A549 (cell line): ENCODE measurements around the gene UBQLN4.

Experiments used
- CTCF ChIP-seq: fragments of >200 bp; sonication (Bioruptor Twin); formaldehyde crosslinking; IDR thresholded peaks from 3 replicates; pipeline ENCODE4 v1.5.1; 2016
- HDAC2 ChIP-seq: fragments of 200-600 bp; sonication (generic); IDR thresholded peaks from 2 replicates; pipeline ENCODE4 v1.6.1; 2016
- HOXB13 ChIP-seq: fragments of 250-450 bp; sonication (Bioruptor Pico); IDR thresholded peaks from 2 replicates; pipeline ENCODE4 v1.5.0; 2020; ENCODE audit warnings: low read depth, mild to moderate bottlenecking, moderate library complexity
- REST ChIP-seq: fragments of 200-600 bp; sonication (generic); IDR thresholded peaks from 2 replicates; pipeline ENCODE4 v1.6.1; 2016; ENCODE audit warnings: antibody characterized with exemption, mild to moderate bottlenecking, moderate library complexity
- RFX5 ChIP-seq: fragments of 450-650 bp; IDR thresholded peaks from 2 replicates; pipeline ENCODE4 v1.7.1; 2014; ENCODE audit warnings: antibody characterized with exemption, mild to moderate bottlenecking, moderate library complexity
- RNF2 ChIP-seq: fragments of 200-600 bp; sonication (generic); IDR thresholded peaks from 2 replicates; pipeline ENCODE4 v1.6.1; 2016; ENCODE audit warnings: low read depth, mild to moderate bottlenecking, antibody characterized with exemption, moderate library complexity, borderline replicate concordance

- TF ChIP-seq RNF2 = no peak
- TF ChIP-seq RFX5 = no peak
- TF ChIP-seq REST = no peak
- TF ChIP-seq HOXB13 (CRISPR knock-in tag) = no peak
- TF ChIP-seq HDAC2 = no peak
- no peak for TF ChIP-seq CTCF
These were observed 7.5 kb upstream of the UBQLN4 start, which contains the start of gene RAB25 for GRCh38 chr1:156060937-156061636.
